Fibroblast of mammary gland (primary cell): ENCODE data around the gene OR2T2.
"Not testable (repeated sequence)": the region's sequence is repeated elsewhere in the genome, so short reads cannot be mapped to it uniquely, and the experiment has no call there.

Source experiments
- DNase-seq: peaks from one replicate; pipeline ENCODE4 v3.0.0-alpha.2; 2010; ENCODE audit warnings: low read depth
- H3K4me3 ChIP-seq: 2 replicates; pipeline ENCODE4 v1.5.1; 2011; ENCODE audit warnings: low read depth, mild to moderate bottlenecking, low read length, moderate library complexity; ENCODE audit not compliant: control insufficient read depth

OR2T2 gene

DNA sequence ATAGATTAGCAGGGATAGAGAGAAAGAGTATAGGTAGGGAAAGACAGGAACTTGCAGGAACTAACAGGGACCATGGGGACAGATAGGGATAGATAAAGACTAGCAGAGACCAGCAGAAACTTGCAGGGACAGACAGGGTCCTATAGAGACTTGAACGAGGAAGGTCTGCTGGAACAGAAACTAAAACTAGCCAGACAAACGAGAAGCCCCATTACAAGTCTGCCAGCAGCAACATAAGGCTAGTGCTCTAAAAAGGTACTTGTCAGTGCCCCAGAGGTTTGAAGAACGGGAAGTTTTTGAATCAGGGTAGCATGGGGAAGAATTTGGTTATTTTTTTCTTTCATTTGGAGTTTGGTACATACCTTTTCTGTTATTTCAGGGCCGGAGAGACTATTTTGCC, 13.2 kb upstream of the OR2T2 start:
- not testable (repeated sequence) for H3K4me3 ChIP-seq, DNase-seq

DNA sequence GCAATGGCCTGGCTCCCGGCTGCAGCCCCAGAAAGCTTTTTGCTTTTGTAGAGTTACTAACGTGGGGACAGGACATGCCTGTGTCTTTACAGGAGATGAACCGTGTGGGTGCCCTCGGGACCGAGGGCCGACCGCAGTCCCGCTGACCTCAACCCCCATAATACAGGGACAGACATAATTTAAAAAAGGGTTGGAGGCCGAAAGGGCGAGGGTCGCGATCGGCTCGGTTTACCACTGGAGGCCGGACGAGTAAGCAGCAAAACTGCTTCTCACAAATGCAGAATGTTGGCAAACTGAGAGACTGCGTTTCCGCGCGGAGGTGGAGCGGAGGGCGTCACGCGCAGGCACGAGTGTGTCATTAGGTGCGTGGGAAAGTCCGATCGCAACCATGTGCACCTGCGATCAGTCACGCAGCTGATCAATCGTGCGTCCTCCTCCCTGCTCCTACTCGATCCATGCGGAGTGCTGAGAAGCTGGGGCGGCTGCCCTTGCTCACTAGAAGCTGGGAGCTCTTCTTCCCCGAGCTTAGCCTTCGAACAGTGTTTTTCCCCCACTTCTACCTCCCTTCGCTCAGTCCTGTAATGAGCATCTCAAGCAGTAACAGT, 11.5 kb upstream of the OR2T2 start:
- H3K4me3 ChIP-seq, DNase-seq: not testable (repeated sequence)

DNA sequence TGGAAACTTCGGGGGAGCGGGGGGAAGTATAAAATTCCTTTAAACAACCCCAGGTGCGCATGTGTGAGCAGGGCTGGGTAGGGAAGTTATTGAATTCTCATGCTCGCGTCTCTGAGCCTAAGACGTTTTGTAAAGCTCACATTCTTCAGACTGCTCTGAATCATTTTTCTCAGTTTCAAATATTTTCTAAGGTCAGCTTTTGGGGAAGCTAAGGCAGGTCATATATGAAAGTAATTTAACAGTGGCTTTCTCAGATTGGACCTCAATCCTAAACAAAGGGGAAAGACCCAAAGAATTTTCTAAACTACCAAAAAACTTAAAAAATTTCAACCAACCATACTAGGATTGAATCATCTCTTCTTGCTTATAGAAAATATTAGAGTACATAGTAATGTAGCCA, 10.5 kb upstream of the OR2T2 start:
- DNase-seq, H3K4me3 ChIP-seq: not testable (repeated sequence)

DNA sequence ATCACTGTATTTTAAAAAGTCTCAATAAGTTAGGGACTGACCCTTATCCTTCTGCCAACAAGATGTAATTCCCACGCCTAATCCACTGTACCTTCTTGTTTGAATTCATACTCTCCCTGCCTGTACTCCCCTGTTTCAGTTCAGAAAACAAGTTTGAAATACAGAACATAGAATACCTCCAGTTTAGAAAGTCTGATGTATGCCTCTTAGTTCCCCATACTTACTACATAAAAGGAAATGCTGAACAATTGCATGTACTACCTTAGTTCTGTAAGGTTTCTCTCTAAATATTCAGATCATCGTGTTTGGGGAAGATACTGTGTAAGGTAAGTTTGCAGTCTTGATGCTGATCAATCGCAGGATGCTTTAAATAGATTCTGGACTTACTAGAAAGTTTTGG, 9.1 kb upstream of the OR2T2 start:
- not testable (repeated sequence) for H3K4me3 ChIP-seq

DNA sequence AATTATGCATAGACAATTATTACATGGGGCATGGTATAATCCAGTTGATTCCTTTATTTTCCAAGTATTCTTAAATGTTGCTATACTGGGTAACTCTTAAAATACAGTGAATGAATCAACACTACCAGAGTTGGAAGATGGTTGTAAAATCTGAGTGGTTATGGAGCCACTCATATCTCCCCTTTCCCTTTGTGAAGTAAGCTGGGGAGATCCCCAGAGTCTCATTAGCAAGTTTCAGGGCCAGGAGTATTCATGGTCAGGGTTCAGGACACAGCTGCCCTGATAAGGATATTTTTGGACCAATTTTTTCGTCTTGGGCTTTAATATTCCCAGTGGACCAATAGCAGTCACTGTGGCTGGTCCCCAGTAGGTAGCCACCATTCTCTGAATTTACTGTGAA, 6.8 kb upstream of the OR2T2 start:
- H3K4me3 ChIP-seq, DNase-seq: not testable (repeated sequence)

More for the DNA sequence above, 9.1 kb upstream of the OR2T2 start:
- DNase-seq, result not testable (repeated sequence)

DNA sequence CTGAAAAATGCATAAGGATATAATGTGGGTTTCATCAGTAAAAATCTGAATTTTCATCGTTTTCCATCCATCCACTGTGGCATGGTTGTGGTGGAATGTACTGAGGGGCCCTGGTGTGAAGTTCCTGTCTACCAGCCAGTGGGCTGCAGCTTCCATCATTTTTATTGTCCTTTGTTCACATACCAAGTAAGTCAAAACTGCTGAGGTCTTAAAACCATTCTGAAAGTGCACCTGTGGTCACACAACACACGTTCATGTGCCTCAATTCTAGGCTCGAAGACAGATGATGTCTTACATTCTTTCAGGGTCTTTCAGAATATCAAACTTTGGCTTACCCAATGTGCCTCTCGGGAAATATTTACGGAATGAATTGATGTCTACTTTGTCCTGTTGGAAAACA, 6.2 kb upstream of the OR2T2 start:
- DNase-seq, H3K4me3 ChIP-seq: not testable (repeated sequence)

DNA sequence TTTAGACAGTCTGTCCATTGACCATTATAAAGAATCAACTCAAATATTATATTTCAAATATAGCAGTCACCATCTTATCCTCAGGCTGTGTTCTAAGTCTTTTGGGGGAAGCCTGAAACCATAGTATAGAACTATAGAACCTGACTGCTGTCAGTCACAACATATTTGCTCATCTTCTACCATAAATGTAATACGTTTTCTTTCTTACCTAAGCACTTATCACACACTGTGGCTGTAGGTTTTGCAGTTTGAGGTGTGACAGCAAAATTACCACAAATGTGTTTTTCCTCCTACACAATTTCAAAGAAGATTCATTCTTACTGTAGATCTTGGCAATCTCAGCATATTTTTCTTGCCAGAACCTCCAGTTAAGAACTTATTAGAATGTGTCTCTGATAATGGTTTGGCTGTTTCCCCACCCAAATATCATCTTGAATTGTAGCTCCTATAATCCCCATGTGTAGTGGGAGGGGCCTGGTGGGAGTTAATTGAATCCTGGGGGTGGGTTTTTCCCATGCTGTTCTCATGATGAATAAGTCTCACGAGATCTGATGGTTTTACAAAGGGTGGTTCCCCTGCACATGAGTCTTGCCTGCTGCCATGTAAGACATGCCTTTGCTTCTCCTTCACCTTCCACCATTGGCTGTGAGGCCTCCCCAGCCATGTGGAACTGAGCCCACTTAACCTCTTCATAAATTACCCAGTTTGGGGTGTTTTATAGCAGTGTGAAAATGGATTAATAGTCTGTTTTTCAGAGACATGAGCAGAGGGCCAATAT, 2.7 kb upstream of the OR2T2 start:
- DNase-seq, H3K4me3 ChIP-seq: not testable (repeated sequence)

DNA sequence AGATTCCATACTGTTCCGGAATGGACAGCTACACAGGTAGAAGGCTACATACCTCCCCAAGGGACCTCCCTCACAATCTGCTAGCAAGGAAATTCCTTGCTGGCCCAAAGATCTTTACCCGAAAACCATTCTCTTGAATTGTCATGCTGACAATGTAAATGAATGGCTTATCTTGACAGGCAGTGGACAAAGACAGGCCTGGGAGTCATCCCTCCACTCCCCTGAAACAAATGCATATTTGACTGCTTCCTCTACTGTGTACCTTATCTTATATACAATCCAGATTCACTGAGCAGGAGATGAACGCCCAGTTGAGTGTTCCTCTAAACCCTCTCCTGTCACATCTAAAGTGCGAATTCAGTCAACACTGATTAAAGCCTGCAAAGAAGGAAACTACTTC, 834 bp upstream of the OR2T2 start:
- not testable (repeated sequence) for DNase-seq, H3K4me3 ChIP-seq

DNA sequence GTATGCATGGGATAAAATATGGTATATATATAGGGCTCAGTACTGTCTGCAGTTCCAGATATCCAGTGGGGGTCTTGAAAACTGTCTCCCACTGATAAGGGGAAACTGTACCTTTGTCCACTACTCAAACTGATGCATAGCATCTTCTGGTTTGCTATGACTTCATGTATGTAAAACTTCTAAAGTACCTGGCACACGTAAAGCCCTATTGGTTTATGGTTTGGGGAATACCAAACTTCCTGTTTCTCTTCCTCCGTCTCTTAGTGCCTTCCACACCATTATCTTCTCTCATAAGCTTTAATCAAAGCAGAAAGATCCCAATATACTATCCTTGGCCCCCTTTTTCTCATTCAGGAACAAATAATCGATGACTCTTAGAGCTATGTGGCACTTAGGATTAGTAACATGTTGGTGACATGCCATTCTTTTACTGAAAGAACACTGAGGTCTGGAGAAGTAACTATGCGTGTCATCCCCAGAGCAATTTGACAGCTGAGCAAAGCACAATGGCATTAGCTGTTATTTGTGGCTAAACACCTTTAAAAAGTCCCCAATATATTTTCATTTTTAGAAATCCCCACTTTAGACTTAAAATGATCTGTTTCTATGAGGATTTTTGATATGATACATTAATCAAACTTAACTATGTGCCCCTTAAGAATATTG, 3.1 kb downstream of the OR2T2 start:
- H3K4me3 ChIP-seq, result not testable (repeated sequence)

DNA sequence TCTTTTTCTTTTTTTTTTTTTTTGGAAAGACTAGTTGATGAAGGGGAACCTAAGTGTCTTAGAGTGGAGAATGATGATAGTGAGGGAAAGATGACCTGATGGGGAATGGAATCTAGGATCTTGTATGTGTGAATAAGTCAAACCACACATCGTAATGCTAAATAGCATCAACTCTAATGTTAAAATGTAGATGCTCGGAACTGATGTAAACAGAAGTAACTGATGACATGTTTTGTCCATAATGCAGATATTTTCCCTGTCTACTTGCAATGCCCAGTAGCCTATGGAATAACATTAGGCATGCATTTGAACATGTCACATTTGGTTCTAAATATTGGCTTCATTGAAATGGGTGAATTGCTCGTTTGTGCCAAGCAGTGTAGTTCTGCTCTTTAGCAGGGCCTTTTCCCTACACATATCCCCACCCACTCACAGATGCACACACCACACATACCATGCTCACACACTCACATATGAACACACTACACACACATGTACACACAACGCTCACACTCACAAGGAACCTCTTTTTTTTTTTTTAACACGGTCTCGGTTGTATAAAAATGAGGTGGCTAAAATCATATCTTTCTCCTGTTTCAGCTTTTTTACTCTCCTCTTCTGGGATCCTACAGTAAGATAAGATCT, 4.5 kb downstream of the OR2T2 start:
- not testable (repeated sequence) for H3K4me3 ChIP-seq, DNase-seq

More for the DNA sequence above, 3.1 kb downstream of the OR2T2 start:
- DNase-seq, result not testable (repeated sequence)

DNA sequence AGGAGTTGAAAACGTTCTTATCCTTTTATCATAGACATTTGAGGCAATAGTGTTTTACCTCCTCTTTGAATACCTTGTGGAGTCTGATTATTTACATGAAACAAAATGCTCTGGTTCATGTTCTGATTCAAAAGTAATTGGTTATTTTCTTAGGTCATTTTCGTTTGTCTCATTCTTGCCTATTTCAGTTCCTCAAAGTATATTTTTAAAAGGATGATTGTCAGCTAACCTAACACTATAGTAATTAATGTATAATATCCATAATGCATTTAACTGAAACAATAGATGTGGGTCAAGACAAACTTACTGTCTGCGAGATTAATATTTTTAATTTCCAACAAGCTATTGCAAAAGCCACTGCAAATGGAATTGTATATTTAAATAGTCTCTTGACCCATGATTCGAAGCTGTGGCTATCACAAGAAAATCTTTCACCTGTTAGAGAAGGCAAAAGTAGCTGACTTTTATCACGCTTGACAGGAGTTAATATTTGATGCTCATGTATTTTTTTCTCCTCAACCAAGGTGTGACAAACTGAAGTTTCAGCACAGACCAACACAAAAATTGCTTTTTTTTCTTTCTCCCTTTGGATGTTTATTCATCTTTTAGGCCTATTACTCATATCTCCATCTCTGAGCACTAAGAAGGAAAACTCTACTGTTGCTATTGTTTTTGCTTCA, 5.2 kb downstream of the OR2T2 start:
- not testable (repeated sequence) for H3K4me3 ChIP-seq, DNase-seq

DNA sequence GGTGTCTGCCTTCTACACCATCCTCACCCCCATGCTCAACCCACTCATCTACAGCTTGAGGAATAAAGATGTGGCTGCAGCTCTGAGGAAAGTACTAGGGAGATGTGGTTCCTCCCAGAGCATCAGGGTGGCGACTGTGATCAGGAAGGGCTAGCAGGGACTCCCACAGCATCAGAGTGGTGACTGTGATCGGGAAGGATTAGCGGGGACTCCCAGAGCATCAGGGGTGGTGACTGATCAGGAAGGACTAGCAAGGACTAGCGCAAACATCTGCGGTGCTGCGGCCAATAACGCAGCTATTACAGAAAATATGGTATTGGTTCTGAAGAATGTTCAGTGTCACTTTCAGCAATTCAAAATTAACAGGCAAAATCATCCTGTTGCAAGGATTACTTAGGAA, 8.2 kb downstream of the OR2T2 start:
- DNase-seq, result not testable (repeated sequence)

DNA sequence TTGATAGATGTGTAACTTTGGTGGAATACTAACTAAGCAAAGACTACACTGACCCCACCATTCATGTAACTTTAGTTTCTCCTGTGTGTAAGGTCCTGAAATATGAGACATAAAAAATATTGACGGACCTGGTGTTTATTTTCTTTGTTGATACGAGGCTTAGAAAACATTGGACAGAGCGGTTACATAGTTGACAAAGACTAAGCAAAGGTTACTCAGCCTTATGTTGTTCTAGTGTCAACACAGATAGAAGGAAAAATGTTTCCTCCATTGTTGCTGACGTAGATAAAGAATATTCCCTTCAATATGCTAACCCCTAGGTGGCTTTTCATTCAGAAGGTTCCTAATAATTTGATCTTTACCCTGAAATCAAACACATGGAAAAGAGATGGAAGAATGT, 9.6 kb downstream of the OR2T2 start:
- H3K4me3 ChIP-seq, DNase-seq: not testable (repeated sequence)

More for the DNA sequence above, 8.2 kb downstream of the OR2T2 start:
- H3K4me3 ChIP-seq, result not testable (repeated sequence)

DNA sequence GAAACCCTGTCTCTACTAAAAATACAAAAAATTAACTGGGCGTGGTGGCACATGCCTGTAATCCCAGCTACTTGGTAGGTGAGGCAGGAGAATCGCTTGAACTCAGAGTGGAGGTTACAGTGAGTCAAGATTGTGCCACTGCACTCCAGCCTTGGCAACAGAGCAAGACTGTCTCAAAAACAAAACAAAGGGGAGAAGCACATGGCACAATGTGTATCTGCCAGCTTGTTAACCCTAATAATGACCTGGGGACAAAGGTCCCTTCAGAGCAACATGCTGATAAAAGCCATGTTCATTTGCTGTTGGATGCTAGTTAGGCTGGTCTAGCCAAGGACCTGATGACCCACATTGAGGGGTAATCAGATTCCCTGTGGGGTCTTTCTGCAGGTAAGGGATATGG, 11.2 kb downstream of the OR2T2 start:
- DNase-seq, H3K4me3 ChIP-seq: not testable (repeated sequence)

DNA sequence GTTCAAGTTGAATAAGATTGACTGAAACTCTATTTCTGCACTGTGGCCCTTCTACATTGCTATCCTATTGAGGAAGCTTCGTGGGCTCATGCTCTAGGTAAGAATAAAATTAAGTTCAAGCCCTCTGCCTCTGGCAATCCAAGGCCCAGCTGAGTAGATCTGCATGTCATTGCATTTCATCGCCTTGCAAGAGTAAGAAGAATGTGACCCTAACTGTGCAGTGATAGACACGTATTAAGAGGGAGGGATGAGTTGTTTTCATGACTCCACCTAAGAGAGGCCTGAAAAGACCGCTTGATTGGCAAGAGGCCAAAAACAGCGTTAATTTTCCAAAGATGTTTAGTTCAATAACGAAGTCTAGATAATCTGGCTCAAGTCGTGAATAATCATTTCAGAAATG, 13.7 kb downstream of the OR2T2 start:
- not testable (repeated sequence) for DNase-seq, H3K4me3 ChIP-seq
